Endothelial cell of umbilical vein (primary cell): ENCODE data around the gene ADAMTSL5. TPM values are rescaled to one million over a fixed set of nuclear protein-coding genes. Genes with fewer than 3 reads are reported as not detected.
"Not testable (repeated sequence)": the region's sequence is repeated elsewhere in the genome, so short reads cannot be mapped to it uniquely, and the experiment has no call there.

ENCODE experiments used
- BruUV-seq: library from RNA; stranded (reverse); fragments of 400-500 nt; replicated peaks from 2 replicates; lab custom pipeline; 2021; lab: Mats Ljungman, UMichigan
- CTCF ChIA-PET: fragments of 300-600, 350-600 bp; sonication (Branson Sonifier 250); formaldehyde crosslinking; loops from one replicate; lab custom pipeline; 2021; ENCODE audit warnings: antibody characterized with exemption, inconsistent platforms; lab: Charles Lee
- POLR2A ChIA-PET: fragments of 300-600, 350-600 bp; sonication (Branson Sonifier 250); formaldehyde crosslinking; loops from one replicate; lab custom pipeline; 2021; ENCODE audit warnings: antibody characterized with exemption, inconsistent platforms; lab: Charles Lee
- DNase-seq: peaks from one replicate; pipeline ENCODE4 v3.0.0-alpha.2; 2011; ENCODE audit warnings: low read depth, low spot score
- FAIRE-seq: peaks from 2 replicates; lab custom pipeline; 2011; peaks lifted over from hg19 to GRCh38; lab: Jason Lieb, UNC
- H2AFZ ChIP-seq: 2 replicates; pipeline ENCODE4 v1.6.0; 2012; ENCODE audit warnings: low read depth, low read length, control low read depth, inconsistent platforms
- H3K27ac ChIP-seq: 2 replicates; pipeline ENCODE4 v1.5.1; 2011; ENCODE audit warnings: low read depth, mild to moderate bottlenecking, control low read depth, low read length, moderate library complexity; ENCODE audit not compliant: insufficient read depth
- H3K27me3 ChIP-seq, 2 experiments: 2 replicates each; pipeline versions ENCODE4 v1.6.0 to v1.6.1; 2011; ENCODE audit warnings: low read length in 2 of 2, mixed read lengths in 1 of 2; ENCODE audit not compliant: control insufficient read depth in 2 of 2, insufficient read depth in 2 of 2
- H3K36me3 ChIP-seq, 2 experiments: 2 replicates in 1 of 2; 3 replicates in 1 of 2; pipeline ENCODE4 v1.5.1; 2011; ENCODE audit warnings: low read length in 2 of 2, mild to moderate bottlenecking in 1 of 2, moderate library complexity in 1 of 2; ENCODE audit not compliant: control insufficient read depth in 2 of 2, insufficient read depth in 2 of 2; ENCODE audit errors: extremely low read depth in 1 of 2
- H3K4me1 ChIP-seq: 3 replicates; pipeline ENCODE4 v1.5.1; 2011; ENCODE audit warnings: mild to moderate bottlenecking, low read length; ENCODE audit not compliant: control insufficient read depth, insufficient read depth; ENCODE audit errors: extremely low read depth
- H3K4me2 ChIP-seq: 2 replicates; pipeline ENCODE4 v1.6.1; 2011; ENCODE audit warnings: low read length, control low read depth, mixed read lengths; ENCODE audit not compliant: insufficient read depth
- H3K4me3 ChIP-seq, 3 experiments: fragments of 200-600 bp in 1 of 3; sonication (generic), shearing (Covaris generic) in 1 of 3; replicated peaks in 1 of 3; 2 replicates each; pipeline ENCODE4 v1.5.1; 2011 to 2016; ENCODE audit warnings: control low read depth in 3 of 3, low read length in 3 of 3, mild to moderate bottlenecking in 2 of 3, inconsistent platforms in 1 of 3, low read depth in 1 of 3, moderate library complexity in 1 of 3; ENCODE audit not compliant: insufficient read depth in 1 of 3
- H3K79me2 ChIP-seq: 2 replicates; pipeline ENCODE4 v1.6.0; 2012; ENCODE audit warnings: low read length, inconsistent platforms; ENCODE audit not compliant: control insufficient read depth, insufficient read depth
- H3K9ac ChIP-seq: replicated peaks from 2 replicates; pipeline ENCODE3; 2011; ENCODE audit warnings: low read length, control low read depth; ENCODE audit not compliant: insufficient read depth; ENCODE audit errors: extremely low read depth
- H3K9me1 ChIP-seq: replicated peaks from 3 replicates; pipeline ENCODE4 v1.6.0; 2011; ENCODE audit warnings: mild to moderate bottlenecking, low read length; ENCODE audit not compliant: control insufficient read depth, insufficient read depth; ENCODE audit errors: extremely low read depth
- H3K9me3 ChIP-seq: replicated peaks from 2 replicates; pipeline ENCODE4 v1.5.1; 2012; ENCODE audit warnings: low read length, inconsistent platforms; ENCODE audit not compliant: control insufficient read depth, insufficient read depth
- H4K20me1 ChIP-seq: replicated peaks from 2 replicates; pipeline ENCODE3; 2011; ENCODE audit warnings: mild to moderate bottlenecking, low read length; ENCODE audit not compliant: control insufficient read depth, insufficient read depth; ENCODE audit errors: extremely low read depth
- CTCF ChIP-seq, 2 donors: IDR thresholded peaks; 1 replicate in 1 of 2; 2 replicates in 1 of 2; pipeline ENCODE4 v1.5.1; 2011; ENCODE audit warnings: low read length in 2 of 2, mild to moderate bottlenecking in 2 of 2, moderate library complexity in 2 of 2, control low read depth in 1 of 2, inconsistent platforms in 1 of 2, low read depth in 1 of 2; ENCODE audit not compliant: insufficient read depth in 1 of 2; ENCODE audit errors: extremely low read depth in 1 of 2
- EZH2 ChIP-seq: IDR thresholded peaks from 2 replicates; pipeline ENCODE4 v1.6.1; 2012; ENCODE audit warnings: borderline replicate concordance, low read depth, mild to moderate bottlenecking, moderate library complexity, low read length, inconsistent platforms; ENCODE audit not compliant: severe bottlenecking
- FOS ChIP-seq: IDR thresholded peaks from 2 replicates; pipeline ENCODE4 v1.6.1; 2011; ENCODE audit warnings: mild to moderate bottlenecking, low read length, moderate library complexity, borderline replicate concordance; ENCODE audit not compliant: insufficient read depth
- GATA2 ChIP-seq: IDR thresholded peaks from 2 replicates; pipeline ENCODE4 v1.7.0; 2011; ENCODE audit warnings: low read depth, mild to moderate bottlenecking, moderate library complexity, mixed read lengths, low read length; ENCODE audit not compliant: insufficient read length, insufficient read depth
- JUN ChIP-seq: IDR thresholded peaks from 2 replicates; pipeline ENCODE4 v1.6.1; 2011; ENCODE audit warnings: borderline replicate concordance, low read depth; ENCODE audit not compliant: insufficient read length, insufficient read depth
- MYC ChIP-seq: IDR thresholded peaks from one replicate; pipeline ENCODE4 v1.6.1; 2011; ENCODE audit warnings: mild to moderate bottlenecking, low read depth, low read length
- POLR2A ChIP-seq: IDR thresholded peaks from 2 replicates; pipeline ENCODE4 v1.6.1; 2012; ENCODE audit warnings: low read depth, mild to moderate bottlenecking, control low read depth, low read length
- POLR2AphosphoS5 ChIP-seq: IDR thresholded peaks from 2 replicates; pipeline ENCODE4 v1.6.1; 2012; ENCODE audit warnings: low read depth, mild to moderate bottlenecking, control low read depth, low read length, moderate library complexity; ENCODE audit not compliant: insufficient read depth
- dilution Hi-C: fragments of 300-500 bp; cut with MboI; formaldehyde crosslinking; loops from one replicate; pipeline ENCODE4 v1.15.0; 2019; ENCODE audit warnings: low sequenced_read_pairs; ENCODE audit not compliant: extremely low pct_ligation_motif_present
- intact Hi-C: fragments of 100-400 bp; cut with micrococcal nuclease; formaldehyde crosslinking; loops from one replicate; pipeline ENCODE4 v1.10.0; 2022
- polyA plus RNA-seq, 4 experiments: library from polyadenylated mRNA; depleted of rRNA in 3 of 4; stranded (reverse) in 3 of 4; unstranded in 1 of 4; fragments of >200 nt; gene quantifications; 2 replicates each; pipeline versions ENCODE4 v1.2.1 to v1.2.3, GENCODE V29; 2011 to 2012; ENCODE audit warnings: missing spikeins in 1 of 4
- total RNA-seq: library from RNA; stranded (reverse); gene quantifications from 2 replicates; pipeline ENCODE4 v1.2.3, GENCODE V29; 2021
- TF ChIP-seq, protein P1 (sequence below): IDR thresholded peaks from 2 replicates; pipeline ENCODE4 v1.6.1; 2011; ENCODE audit not compliant: insufficient read depth, insufficient read length

Gene ADAMTSL5
- total and polyA plus RNA-seq, 2 donors (not counting 3 experiments of a cell fraction or from before 2014, with no cell fraction given): 0.07 TPM; not detected in 1

- no peaks in the 10 kb centered on the region for H3K79me2 ChIP-seq
- no peak overlapping the region for H3K4me3 ChIP-seq
- ChIA-PET POLR2A (no interaction called here), CTCF (no interaction called here)
- H2AFZ ChIP-seq: no peak overlapping the region
- H3K36me3 ChIP-seq: no peaks in the 10 kb centered on the region
- H4K20me1 ChIP-seq: no peaks in the 10 kb centered on the region
- no peak for TF ChIP-seq POLR2A
- no peak for TF ChIP-seq FOS
- TF ChIP-seq, protein P1, sequence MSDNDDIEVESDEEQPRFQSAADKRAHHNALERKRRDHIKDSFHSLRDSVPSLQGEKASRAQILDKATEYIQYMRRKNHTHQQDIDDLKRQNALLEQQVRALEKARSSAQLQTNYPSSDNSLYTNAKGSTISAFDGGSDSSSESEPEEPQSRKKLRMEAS: no peak
- no peak for TF ChIP-seq GATA2
- TF ChIP-seq CTCF (IDR thresholded peaks at IDR 0.05; ENCODE audit: extremely low read depth in 1 of 2, insufficient read depth in 1 of 2, low read depth in 1 of 2, low read length in 2 of 2): no peak
- no peak for TF ChIP-seq POLR2AphosphoS5
- TF ChIP-seq EZH2: no peak
- no peak for TF ChIP-seq JUN
- no peak for TF ChIP-seq MYC
- no peak overlapping the region for H3K4me2 ChIP-seq
- H3K9me1 ChIP-seq: no peaks in the 10 kb centered on the region
- intact Hi-C loops (no loop called here), dilution Hi-C loops (no loop called here)
- FAIRE-seq (no peak), DNase-seq (no peak)
- no peak overlapping the region for H3K27ac ChIP-seq
- no peaks in the 10 kb centered on the region for H3K9me3 ChIP-seq
- H3K4me1 ChIP-seq: no peaks in the 10 kb centered on the region
- no TSS peak for BruUV-seq
- no peak overlapping the region for H3K9ac ChIP-seq
- no peaks in the 10 kb centered on the region for H3K27me3 ChIP-seq
Observed at GRCh38 chr19:1540365-1540925, 27.6 kb upstream of the ADAMTSL5 start.

DNA sequence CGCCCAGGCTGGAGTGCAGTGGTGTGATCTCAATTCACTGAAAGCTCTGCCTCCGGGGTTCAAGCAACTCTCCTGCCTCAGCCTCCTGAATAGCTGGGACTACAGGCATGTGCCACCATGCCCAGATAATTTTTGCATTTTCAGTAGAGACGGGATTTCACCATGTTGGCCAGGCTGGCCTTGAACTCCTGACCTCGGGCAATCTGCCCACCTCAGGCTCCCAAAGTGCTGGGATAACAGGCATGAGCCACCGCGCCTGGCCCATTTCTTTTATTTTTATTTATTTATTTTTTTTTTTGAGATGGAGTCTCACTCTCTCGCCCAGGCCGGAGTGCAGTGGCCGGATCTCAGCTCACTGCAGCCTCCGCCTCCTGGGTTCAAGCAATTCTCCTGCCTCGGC lies 26.9 kb upstream of the ADAMTSL5 start:
- intact Hi-C loops, FAIRE-seq, H3K27me3 ChIP-seq, H4K20me1 ChIP-seq, H3K27ac ChIP-seq, H3K9ac ChIP-seq, H3K36me3 ChIP-seq, CTCF ChIA-PET, H2AFZ ChIP-seq, H3K4me2 ChIP-seq, H3K9me3 ChIP-seq, H3K4me1 ChIP-seq, H3K9me1 ChIP-seq, BruUV-seq, H3K79me2 ChIP-seq, dilution Hi-C loops, DNase-seq, H3K4me3 ChIP-seq: not testable (repeated sequence)
- POLR2A ChIA-PET: interaction anchor here (0.7 kb wide), 1 partner anchor 142 kb away, joined by 6 read pairs; no protein-coding TSS in a partner anchor
